GM18511 (cell line): ENCODE measurements around the gene NQO2.

Experiments used
- ATAC-seq: cut with Tn5 transposase; IDR thresholded peaks from one replicate; pipeline ENCODE4 v1.9.1; 2021; ENCODE audit warnings: mild to moderate bottlenecking, moderate library complexity; ENCODE audit not compliant: unreplicated experiment

The NQO2 gene

GRCh38 chr6:3068329-3069214 lies 68.9 kb downstream of the NQO2 start, which contains the start of gene RIPK1:
TSS of gene RIPK1 (plus strand) at chr6:3068494. CDS start at chr6:3076824, 8,330 bp downstream.
- peak; percentile 87 for ATAC-seq
